GM06990 (cell line): ENCODE measurements around the gene MAD1L1.

ENCODE experiments used
- DNase-seq: peaks from one replicate; pipeline ENCODE4 v3.0.0-alpha.2; 2011; ENCODE audit not compliant: insufficient read length; ENCODE audit errors: extremely low read depth
- H3K27me3 ChIP-seq: replicated peaks from 2 replicates; pipeline ENCODE4 v1.6.0; 2011; ENCODE audit warnings: low read length; ENCODE audit not compliant: control insufficient read depth, insufficient read depth
- H3K36me3 ChIP-seq: 2 replicates; pipeline ENCODE4 v1.5.1; 2011; ENCODE audit warnings: low read length; ENCODE audit not compliant: control insufficient read depth, insufficient read depth
- H3K4me3 ChIP-seq: replicated peaks from 2 replicates; pipeline ENCODE4 v1.5.1; 2011; ENCODE audit warnings: low read depth, mild to moderate bottlenecking, control low read depth, low read length
- CTCF ChIP-seq: IDR thresholded peaks from 2 replicates; pipeline ENCODE4 v1.5.1; 2011; ENCODE audit warnings: low read length, control low read depth, mild to moderate bottlenecking, inconsistent platforms; ENCODE audit not compliant: insufficient read depth, poor library complexity, severe bottlenecking

The MAD1L1 gene

GRCh38 chr7:1993776-1994740 lies 238.7 kb downstream of the MAD1L1 start:
- H3K27me3 ChIP-seq = no peaks in the 10 kb centered on the region
- no peak for DNase-seq
- H3K36me3 ChIP-seq = no peaks in the 10 kb centered on the region; the same call in 1 of the 2 replicates
- no peak overlapping the region for H3K4me3 ChIP-seq
- no peak for TF ChIP-seq CTCF

- Histone ChIP-seq H3K36me3 (no peaks in the 10 kb centered on the region; the same call in 1 of the 2 replicates), H3K27me3 (no peaks in the 10 kb centered on the region), H3K4me3 (no peak overlapping the region)
- no peak for DNase-seq
- TF ChIP-seq CTCF = no peak
Observed at GRCh38 chr7:1993031-1993695, 239.6 kb downstream of the MAD1L1 start.

GRCh38 chr7:1992554-1992953 lies 240.2 kb downstream of the MAD1L1 start:
- DNase-seq = no peak

GRCh38 chr7:1990001-1990670 lies 242.6 kb downstream of the MAD1L1 start:
- no peak for TF ChIP-seq CTCF
- no peak overlapping the region for H3K4me3 ChIP-seq
- H3K36me3 ChIP-seq = no peaks in the 10 kb centered on the region; the same call in none of the 2 replicates
- H3K27me3 ChIP-seq = no peaks in the 10 kb centered on the region
- DNase-seq = no peak

More at GRCh38 chr7:1992554-1992953, 240.2 kb downstream of the MAD1L1 start:
- Histone ChIP-seq H3K4me3 (no peak overlapping the region), H3K27me3 (no peaks in the 10 kb centered on the region), H3K36me3 (no peaks in the 10 kb centered on the region)
- TF ChIP-seq CTCF = no peak

- no peaks in the 10 kb centered on the region for H3K27me3 ChIP-seq
- no peaks in the 10 kb centered on the region; the same call in none of the 2 replicates for H3K36me3 ChIP-seq
- no peak overlapping the region for H3K4me3 ChIP-seq
- no peak for TF ChIP-seq CTCF
- no peak for DNase-seq
Observed at GRCh38 chr7:1989049-1989860, 243.5 kb downstream of the MAD1L1 start.
